NCI-H774 (cell line): ENCODE results near the gene RFESD.
"Not testable (repeated sequence)": the region's sequence is repeated elsewhere in the genome, so short reads cannot be mapped to it uniquely, and the experiment has no call there.

Experiments
- DNase-seq: peaks from one replicate; lab custom pipeline; 2025; lab: John Stamatoyannopoulos, UW

The RFESD gene

GRCh38 chr5:95628933-95629332 is 17.6 kb upstream of the RFESD start:
- no peak for DNase-seq

DNA sequence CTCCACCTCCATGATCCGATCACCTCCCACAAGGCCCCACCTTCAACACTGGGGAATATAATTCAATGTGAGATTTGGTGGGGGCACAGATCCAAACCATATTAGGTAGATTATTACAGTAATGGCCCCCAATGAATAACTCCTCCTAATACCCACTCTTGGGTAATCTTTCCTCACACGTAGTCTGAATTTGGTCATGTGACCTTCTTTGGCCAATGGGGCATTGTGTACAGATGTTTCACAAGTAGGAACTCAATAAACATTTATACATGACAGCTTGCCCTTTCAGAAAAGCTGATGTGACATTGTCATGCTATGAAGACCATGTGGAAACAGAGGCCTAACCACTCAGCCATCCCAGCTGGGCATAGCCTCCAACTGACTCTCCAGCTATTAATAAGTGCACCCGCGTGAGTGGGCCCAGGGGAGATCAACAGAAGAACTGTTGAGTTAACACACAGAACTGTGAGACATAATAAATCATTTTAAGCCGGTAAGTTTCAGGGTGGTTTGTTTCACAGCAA is 16.1 kb upstream of the RFESD start:
- no peak for DNase-seq

GRCh38 chr5:95631255-95631958 is 15.2 kb upstream of the RFESD start:
- DNase-seq: no peak

- DNase-seq: no peak
These were observed 14.4 kb upstream of the RFESD start for GRCh38 chr5:95631991-95632675.

DNA sequence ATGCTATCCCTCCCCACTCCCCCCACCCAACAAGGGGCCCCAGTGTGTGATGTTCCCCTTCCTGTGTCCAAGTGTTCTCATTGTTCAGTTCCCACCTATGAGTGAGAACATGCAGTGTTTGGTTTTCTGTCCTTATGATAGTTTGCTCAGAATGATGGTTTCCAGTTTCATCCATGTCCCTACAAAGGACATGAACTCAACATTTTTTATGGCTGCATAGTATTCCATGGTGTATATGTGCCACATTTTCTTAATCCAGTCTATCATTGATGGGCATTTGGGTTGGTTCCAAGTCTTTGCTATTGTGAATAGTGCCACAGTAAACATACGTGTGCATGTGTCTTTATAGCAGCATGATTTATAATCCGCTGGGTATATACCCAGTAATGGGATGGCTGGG is 13.6 kb upstream of the RFESD start:
- DNase-seq: not testable (repeated sequence)

GRCh38 chr5:95633671-95634070 is 12.9 kb upstream of the RFESD start:
- no peak for DNase-seq

GRCh38 chr5:95634081-95634480 is 12.5 kb upstream of the RFESD start:
- DNase-seq: no peak

DNA sequence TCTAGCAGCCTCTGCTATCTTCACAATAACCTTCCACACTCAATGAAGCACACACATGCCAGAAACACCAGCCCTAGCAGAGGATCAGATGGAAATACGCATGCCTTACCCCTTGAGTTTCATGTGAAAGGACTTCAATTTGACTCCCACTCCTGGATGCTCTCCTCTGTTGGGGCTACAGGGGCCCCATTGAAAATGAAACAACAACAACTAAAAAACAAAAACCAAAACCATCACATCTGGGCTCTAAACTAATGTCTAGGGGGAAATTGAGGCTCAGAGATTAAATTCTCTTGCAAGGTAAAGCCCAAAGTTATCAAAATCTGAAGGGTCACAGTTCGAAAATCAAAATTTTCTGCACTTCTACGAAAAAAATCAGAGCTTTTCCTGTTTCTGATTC is 7.9 kb upstream of the RFESD start:
- DNase-seq: no peak

GRCh38 chr5:95641741-95642220 is 4.8 kb upstream of the RFESD start:
- no peak for DNase-seq

DNA sequence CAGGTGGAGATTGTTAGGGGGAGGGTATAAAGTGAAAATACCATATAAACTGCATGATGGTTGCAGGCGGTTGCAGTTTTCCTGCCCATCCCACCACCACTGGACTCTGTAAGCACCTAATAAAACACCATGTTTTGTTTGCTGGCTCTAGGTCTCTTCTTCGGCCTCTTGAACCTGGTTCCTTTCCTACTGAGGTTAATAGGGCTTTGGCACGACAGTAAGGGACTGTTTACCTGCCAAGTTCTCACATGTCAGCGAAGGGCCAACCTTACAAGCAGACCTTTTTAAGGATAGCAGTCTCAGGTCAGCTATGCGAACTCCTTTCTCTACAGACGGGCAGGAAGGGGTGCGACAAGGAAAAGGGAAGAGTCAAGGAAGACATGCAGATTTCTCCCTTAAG is 3.4 kb upstream of the RFESD start:
- no peak for DNase-seq

DNA sequence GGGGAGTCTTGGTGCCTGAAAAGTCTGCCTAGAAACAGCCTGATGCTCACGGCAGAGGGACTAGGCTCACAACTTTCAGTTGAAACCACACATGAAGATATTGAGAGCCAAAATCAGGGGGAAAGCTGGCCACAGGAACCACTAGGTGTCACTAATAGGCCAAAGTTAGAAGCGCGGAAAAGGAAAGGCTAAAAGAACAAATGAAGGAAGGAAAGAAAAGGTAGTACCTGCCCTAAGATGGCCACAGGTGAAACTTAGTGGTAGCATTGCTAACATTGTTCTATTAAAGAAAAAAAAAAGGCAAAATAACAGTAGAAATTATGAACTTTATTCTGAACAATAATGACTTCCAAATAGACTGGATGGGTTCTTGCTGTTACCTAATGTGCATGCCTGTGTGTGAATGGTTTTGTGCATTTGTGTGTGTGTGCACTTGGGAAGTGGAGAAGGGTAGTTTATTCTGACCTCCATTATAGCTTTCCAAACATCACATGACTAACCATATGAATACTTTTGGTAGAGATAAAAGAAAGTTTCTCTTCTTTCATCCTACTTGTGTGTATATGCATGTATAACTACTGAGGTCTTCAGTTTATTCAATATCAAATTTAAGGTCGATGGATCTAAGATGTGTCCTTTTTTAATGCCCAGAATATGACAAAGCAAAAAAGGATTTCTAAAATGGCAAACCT is 2.1 kb upstream of the RFESD start:
- DNase-seq: peak; percentile 37

- not testable (repeated sequence) for DNase-seq
These were observed 380 bp upstream of the RFESD start for GRCh38 chr5:95646226-95646568.

GRCh38 chr5:95647886-95648860 is 1.6 kb downstream of the RFESD start:
- DNase-seq: no peak

DNA sequence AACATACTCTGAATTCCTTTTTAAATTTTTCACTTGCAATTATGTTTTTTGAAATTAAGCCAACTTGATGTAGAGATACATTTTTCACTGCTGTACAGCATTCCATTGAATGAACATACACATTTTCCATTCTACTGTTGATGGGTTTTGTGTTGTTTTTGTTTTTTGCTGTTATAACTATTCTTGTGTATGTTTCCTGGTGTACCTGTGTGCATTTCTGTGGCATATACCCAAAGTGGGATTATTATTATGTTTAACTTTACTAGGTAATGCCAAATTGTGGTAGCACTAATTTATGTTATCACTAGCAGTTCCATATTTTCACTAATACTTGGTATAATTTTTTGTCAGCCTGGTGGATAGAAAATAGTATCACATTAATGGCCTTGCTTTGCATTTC is 2.7 kb downstream of the RFESD start:
- DNase-seq: no peak

DNA sequence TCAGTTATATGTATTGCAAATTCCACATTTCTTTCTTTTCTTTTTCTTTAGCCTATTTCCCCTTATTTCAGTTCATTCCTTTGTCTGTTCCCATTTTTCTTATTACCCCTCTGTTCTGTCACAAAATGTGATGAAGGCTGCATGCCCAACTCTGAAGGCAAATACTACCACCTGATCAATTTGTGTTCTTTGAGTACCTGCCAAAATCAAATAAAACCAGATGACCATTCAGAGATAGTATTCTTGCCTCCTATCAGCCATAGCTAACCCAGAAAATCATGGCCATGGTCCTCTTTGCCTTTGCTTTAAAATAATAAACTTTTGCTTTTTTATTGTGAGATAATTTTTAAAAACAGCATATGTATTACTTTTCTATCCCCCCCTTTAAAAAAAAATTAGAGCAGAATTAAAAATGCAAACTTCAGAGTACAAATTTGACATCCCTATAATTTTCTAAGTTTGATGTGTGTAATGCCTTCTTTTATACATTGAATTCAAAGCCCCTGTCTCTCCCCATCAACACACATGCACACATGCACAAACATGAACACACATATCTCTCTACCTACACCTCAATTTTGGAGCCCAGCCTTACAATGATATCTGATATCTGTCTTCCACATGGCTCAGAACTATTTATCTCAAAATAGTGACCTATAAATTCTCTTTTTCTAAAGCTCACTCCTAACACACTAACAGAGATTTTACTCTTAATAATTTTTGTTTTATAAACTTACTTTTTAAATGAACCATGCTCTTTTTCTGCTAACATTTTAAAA is 3.5 kb downstream of the RFESD start:
- no peak for DNase-seq

- DNase-seq: no peak
These were observed 6.3 kb downstream of the RFESD start for GRCh38 chr5:95652849-95653248.

- DNase-seq: no peak
These were observed 7.6 kb downstream of the RFESD start for GRCh38 chr5:95654196-95654595.

DNA sequence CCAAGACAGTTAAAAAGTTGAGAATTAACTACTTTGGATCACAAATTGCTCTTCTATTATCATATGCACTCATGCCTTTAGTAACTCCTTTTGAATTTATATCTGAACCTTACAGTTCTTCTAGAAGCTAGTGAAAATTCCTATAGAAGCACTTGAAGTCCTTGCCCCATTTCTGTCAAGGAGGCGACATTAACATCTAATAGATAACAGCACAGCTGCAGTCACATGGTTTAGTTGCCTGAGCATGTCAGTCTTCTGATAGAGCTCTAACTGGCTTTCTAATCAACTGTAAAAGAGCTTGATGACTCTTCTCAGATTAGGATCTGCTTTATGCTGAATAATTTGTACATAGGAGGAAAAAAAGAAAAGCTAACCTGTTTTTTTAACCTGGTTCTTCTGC is 9.0 kb downstream of the RFESD start:
- DNase-seq: no peak

DNA sequence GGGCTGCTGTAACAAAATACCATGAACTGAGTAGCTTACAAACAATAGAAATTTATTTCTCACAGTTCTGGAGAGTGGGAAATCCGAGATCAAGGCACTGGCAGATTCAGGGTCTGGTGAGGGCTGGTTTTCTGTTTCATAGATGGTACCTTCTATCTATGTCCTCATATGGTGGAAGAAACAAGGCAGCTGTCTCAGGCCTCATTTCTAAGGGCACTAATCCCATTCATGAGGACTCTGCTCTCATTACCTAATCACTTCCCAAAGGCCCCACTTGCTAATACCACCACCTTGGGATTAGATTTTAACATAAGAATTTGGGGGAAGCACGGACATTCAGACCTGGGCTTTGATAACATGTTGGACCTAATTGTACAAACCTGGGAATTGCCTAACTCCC is 13.5 kb downstream of the RFESD start:
- no peak for DNase-seq

DNA sequence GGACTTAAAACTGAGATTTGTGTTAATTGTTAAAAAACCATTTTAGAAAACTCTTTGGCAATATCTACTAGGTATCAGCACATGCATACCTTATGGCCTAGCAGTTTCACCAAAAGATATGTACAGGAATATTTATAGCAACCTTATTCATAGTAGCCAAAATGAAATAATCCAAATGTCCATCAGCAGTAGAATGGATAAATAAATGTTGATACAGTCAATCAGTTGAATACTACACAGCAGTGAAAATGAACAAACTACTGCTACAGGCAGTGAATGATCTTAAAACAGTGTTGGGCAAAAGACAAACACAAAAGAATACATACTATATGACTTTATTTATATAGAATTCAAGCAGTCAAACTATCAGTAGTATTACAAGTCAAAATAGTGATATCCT is 16.4 kb downstream of the RFESD start:
- no peak for DNase-seq

DNA sequence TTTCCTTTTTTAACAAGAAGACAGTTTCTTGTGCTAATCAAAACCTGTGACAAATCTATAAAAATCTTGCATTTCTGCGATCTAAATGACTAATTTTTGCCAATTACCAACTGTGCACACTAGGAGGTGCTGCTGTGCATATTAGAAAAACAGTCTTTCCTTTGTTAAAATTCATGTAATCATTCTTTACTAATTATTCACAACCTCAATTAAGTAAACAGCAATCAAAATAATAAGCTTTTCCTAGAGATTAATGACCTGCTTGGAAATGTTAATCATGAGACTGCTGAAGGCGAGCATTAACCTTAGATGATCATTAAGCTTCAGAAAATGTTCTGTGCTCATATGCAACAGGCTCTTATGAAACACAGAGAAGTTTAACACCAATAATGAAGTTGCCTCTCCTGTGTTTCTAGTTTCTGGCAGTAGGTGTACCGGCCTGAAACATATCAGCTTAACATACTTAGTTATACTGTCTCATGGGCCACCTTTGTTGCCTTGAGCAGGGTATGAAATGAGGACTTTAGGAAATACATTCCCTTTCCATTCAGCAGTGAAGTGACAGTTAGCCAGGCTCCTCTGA is 17.7 kb downstream of the RFESD start:
- peak; percentile 7 for DNase-seq
